WTC11 (cell line): Measurements from ENCODE around the gene SOCS1.

Source experiments
- CTCF ChIP-seq: fragments of 200-600 bp; IDR thresholded peaks from 2 replicates; pipeline ENCODE4 v1.8.0; 2022; ENCODE audit warnings: antibody characterized with exemption
- FOXJ3 ChIP-seq: sonication (generic); formaldehyde crosslinking; IDR thresholded peaks from 2 replicates; pipeline ENCODE4 v1.9.0; 2021; ENCODE audit warnings: missing genetic modification reagents, mild to moderate bottlenecking, borderline replicate concordance
- NFATC4 ChIP-seq: fragments of 250-450 bp; sonication (Bioruptor Pico); IDR thresholded peaks from 2 replicates; pipeline ENCODE4 v1.9.0; 2021; ENCODE audit warnings: mild to moderate bottlenecking
- NR3C1 ChIP-seq: sonication (generic); formaldehyde crosslinking; conservative IDR thresholded peaks from 2 replicates; pipeline ENCODE4 v1.8.1; 2023; ENCODE audit warnings: low read depth, mild to moderate bottlenecking, missing genetic modification reagents
- SMAD3 ChIP-seq: sonication (generic); formaldehyde crosslinking; IDR thresholded peaks from 2 replicates; pipeline ENCODE4 v1.8.0; 2022; ENCODE audit warnings: missing genetic modification reagents, mild to moderate bottlenecking, borderline replicate concordance
- TP53 ChIP-seq: sonication (generic); formaldehyde crosslinking; IDR thresholded peaks from 2 replicates; pipeline ENCODE4 v1.8.1; 2023; ENCODE audit warnings: mild to moderate bottlenecking, missing genetic modification reagents
- ZNF263 ChIP-seq: sonication (generic); formaldehyde crosslinking; IDR thresholded peaks from 2 replicates; pipeline ENCODE4 v1.8.1; 2022; ENCODE audit warnings: low read depth, mild to moderate bottlenecking, moderate library complexity, missing genetic modification reagents
- TF ChIP-seq, protein P1 (sequence below): sonication (generic); formaldehyde crosslinking; IDR thresholded peaks from 2 replicates; pipeline ENCODE4 v1.8.1; 2022; ENCODE audit warnings: low read depth, missing genetic modification reagents, borderline replicate concordance
- TF ChIP-seq, protein P2 (sequence below): sonication (generic); formaldehyde crosslinking; IDR thresholded peaks from 2 replicates; pipeline ENCODE4 v1.8.1; 2023; ENCODE audit warnings: mild to moderate bottlenecking, moderate library complexity, missing genetic modification reagents
- TF ChIP-seq, protein P3 (sequence below): sonication (generic); formaldehyde crosslinking; IDR thresholded peaks from 2 replicates; pipeline ENCODE4 v1.8.1; 2023; ENCODE audit warnings: mild to moderate bottlenecking, missing genetic modification reagents

GRCh38 chr16:11300560-11300892 lies 44.5 kb upstream of the SOCS1 start:
- TF ChIP-seq NFATC4 (CRISPR knock-in tag), result no peak
- no peak for TF ChIP-seq CTCF
- TF ChIP-seq, protein P1, sequence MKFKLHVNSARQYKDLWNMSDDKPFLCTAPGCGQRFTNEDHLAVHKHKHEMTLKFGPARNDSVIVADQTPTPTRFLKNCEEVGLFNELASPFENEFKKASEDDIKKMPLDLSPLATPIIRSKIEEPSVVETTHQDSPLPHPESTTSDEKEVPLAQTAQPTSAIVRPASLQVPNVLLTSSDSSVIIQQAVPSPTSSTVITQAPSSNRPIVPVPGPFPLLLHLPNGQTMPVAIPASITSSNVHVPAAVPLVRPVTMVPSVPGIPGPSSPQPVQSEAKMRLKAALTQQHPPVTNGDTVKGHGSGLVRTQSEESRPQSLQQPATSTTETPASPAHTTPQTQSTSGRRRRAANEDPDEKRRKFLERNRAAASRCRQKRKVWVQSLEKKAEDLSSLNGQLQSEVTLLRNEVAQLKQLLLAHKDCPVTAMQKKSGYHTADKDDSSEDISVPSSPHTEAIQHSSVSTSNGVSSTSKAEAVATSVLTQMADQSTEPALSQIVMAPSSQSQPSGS, result no peak
- TF ChIP-seq TP53, result no peak
- TF ChIP-seq, protein P2, sequence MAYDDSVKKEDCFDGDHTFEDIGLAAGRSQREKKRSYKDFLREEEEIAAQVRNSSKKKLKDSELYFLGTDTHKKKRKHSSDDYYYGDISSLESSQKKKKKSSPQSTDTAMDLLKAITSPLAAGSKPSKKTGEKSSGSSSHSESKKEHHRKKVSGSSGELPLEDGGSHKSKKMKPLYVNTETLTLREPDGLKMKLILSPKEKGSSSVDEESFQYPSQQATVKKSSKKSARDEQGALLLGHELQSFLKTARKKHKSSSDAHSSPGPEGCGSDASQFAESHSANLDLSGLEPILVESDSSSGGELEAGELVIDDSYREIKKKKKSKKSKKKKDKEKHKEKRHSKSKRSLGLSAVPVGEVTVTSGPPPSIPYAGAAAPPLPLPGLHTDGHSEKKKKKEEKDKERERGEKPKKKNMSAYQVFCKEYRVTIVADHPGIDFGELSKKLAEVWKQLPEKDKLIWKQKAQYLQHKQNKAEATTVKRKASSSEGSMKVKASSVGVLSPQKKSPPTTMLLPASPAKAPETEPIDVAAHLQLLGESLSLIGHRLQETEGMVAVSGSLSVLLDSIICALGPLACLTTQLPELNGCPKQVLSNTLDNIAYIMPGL (CRISPR knock-in tag), result no peak
- TF ChIP-seq, protein P3, sequence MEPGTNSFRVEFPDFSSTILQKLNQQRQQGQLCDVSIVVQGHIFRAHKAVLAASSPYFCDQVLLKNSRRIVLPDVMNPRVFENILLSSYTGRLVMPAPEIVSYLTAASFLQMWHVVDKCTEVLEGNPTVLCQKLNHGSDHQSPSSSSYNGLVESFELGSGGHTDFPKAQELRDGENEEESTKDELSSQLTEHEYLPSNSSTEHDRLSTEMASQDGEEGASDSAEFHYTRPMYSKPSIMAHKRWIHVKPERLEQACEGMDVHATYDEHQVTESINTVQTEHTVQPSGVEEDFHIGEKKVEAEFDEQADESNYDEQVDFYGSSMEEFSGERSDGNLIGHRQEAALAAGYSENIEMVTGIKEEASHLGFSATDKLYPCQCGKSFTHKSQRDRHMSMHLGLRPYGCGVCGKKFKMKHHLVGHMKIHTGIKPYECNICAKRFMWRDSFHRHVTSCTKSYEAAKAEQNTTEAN (CRISPR knock-in tag), result no peak
- TF ChIP-seq ZNF263 (CRISPR knock-in tag), result no peak
- no peak for TF ChIP-seq FOXJ3 (CRISPR knock-in tag)
- no peak for TF ChIP-seq NR3C1 (CRISPR knock-in tag)
- no peak for TF ChIP-seq SMAD3 (CRISPR knock-in tag)
